ENCODE data around the gene BGN. TPM values are rescaled to one million over a fixed set of nuclear protein-coding genes. Genes with fewer than 3 reads are reported as not detected.

Gene BGN
- total RNA-seq, 1 experiment from 2014 or later: 6.6 TPM

DNA sequence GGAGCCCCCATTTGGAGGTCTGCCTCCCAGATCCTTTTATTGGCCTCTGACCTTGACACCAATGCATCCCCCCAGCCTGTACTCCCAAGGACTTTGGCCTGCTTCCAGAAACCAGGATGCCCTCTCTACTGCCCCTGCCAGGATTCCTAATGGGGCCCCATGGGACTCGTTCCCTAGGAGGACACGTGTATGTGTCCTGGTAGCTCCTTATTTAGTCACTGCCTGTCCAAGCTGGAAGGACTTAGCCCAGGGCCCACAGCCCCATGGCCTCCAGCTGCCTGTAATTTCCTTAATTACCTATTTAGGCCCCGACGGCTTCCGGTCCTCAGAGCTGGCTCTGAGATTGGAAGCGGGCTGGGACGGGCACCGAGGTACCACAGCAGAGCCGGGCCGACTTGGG, 32.0 kb downstream of the BGN start:
- no peak for DNase-seq (ENCODE audit: low read depth)

DNA sequence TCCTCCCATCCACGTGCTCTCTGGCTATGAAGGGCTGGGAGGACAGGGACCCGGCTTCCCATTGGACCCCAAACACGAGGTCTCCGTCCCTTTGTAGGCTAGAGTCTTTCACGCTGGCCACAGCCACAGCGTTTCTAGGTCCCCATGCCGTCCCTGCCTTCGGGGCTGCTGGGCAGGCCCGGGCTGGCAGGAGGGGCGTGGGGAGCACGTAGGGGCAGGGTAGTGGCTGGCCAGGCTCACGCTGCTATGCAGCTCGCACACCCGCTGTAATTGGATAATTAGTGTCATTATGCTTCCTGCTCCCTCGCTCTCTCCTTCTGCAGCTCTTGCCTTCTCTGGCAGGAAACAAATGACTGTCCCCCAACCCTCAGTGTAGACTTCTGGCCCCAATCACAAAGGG, 32.4 kb downstream of the BGN start:
- no peak for DNase-seq (ENCODE audit: low read depth)

DNA sequence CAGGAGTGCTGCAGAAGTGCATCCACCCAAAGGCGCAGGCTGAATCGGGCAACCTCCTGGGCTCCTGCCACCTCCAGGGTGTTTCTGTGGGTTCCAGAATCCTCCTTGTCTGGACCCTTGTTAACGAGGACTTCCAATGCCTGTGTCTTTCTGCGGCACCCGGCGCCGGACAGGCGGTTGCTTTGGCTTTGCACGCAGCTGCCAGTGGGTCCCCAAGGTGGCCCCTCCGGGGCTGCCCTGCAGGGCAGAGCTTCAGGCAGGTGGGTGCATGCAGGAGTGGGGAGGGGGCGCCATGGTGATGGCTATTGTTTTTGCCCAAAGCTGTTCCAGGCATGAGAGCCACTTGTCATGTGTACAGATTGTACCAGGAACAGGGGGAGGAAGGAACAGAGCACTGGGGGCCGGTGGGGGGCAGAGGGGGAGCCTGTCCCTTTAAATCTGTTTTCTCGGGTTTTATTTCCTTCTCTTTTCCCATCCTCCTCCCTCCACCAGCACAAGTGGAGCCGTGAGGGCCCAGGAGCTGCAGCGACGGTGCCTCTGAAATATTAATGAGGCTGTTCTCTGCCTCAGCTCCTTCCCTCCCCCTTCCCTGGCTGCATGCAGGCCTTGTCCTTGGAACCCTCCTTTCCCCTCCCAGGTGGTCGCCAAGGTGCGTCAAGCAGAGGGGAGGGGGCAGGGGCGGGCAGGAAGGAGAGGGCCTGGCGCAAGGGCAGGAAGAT, 35.8 kb downstream of the BGN start:
- no peak for DNase-seq (ENCODE audit: low read depth)

DNA sequence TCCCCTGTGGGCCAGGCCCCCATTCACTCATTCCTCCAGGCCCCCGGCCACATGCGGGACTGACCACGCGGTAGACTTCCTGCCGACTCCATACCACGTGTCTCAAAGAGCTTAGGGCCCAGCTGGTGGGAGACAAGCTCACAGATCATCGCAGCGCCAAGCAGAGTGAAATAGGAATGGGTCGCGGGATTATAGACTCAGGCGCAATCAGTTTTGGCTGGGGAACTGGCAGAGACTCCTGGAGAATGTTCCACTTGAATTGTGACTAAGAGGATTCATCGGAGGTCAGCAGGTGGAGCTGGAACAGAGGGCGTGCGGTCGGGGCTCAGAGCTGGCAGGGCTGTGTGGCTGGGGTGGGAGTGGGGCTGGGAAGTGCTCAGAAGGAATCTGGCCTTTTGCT, 38.3 kb downstream of the BGN start:
- DNase-seq (ENCODE audit: low read depth): no peak

DNA sequence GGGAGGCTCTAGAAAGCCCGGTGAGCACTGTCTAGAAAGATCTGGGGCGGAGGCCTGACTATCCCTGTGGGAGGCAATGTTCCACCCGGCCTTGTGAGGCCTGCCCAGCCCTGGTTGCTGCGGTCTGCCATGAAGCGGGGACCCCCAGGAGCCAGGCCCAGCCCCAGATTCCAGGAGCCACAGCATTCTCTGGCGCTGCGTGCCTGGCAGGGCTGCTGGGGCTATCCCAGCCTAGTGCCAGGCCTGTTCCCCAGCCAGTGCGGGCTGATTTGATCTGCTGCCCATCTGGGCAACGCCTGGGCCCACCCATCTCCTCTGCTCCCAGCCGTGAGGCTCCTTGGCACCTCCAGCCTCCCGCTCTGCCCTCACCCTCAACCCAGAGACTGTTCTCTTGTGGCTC, 42.3 kb downstream of the BGN start:
- DNase-seq (ENCODE audit: low read depth): no peak

DNA sequence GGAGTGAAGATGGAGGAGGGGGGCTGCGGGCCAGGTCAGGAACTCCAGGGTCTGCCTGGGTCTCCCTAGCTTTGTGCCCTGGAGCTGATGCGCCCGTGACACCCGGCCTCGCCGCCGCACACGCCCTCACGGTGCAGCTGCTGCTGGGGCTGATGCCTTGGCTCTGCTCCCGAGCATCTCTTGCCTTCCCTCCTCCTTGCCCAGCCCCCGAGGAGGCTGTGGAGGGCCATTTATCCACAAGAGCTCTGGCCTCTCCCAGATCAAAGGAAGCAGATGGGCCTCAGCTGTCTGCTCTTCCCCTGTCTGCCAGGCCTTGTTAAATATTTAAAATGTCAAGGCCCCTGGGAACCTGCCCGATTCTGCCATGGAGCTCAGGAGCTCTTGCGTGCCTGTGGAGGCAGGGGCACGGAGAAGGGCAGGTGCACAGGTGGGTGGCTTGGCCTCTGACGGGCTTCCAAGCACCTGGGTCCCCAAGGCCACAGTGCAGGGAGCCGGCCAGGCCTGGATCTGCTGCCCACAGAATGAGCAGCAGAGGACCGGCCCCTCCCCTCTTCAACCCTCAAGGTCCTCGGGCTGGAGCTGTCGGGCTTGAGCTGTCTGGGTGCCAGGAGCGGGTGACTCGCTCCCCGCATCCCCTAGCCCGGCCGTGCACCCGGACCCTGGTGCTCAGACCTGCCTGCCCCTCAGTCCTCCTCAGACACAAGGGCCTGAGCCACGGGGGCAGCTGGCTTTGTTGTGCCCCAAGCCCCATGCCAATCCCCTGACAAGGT, 42.9 kb downstream of the BGN start:
- no peak for DNase-seq (ENCODE audit: low read depth)

DNA sequence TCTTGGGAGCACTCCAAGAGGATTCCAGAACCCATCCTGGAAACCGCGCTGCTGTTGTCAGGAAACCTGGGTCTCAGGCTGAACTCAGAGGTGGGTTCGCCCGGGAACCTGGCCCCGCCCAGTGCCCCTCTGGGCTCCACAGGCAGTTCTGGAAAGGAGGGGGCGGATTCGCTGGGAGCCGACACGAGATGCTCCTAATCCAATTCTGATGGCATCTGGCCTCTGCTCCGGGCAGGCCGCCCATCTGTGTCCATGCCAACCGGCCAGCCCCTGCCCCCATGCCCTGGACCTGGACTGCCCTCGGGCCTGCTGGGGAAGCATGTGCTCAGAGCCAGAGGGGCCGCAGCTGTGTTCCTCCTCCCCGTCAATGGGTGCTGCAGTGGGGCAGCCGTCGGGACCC, 43.6 kb downstream of the BGN start:
- no peak for DNase-seq (ENCODE audit: low read depth)

DNA sequence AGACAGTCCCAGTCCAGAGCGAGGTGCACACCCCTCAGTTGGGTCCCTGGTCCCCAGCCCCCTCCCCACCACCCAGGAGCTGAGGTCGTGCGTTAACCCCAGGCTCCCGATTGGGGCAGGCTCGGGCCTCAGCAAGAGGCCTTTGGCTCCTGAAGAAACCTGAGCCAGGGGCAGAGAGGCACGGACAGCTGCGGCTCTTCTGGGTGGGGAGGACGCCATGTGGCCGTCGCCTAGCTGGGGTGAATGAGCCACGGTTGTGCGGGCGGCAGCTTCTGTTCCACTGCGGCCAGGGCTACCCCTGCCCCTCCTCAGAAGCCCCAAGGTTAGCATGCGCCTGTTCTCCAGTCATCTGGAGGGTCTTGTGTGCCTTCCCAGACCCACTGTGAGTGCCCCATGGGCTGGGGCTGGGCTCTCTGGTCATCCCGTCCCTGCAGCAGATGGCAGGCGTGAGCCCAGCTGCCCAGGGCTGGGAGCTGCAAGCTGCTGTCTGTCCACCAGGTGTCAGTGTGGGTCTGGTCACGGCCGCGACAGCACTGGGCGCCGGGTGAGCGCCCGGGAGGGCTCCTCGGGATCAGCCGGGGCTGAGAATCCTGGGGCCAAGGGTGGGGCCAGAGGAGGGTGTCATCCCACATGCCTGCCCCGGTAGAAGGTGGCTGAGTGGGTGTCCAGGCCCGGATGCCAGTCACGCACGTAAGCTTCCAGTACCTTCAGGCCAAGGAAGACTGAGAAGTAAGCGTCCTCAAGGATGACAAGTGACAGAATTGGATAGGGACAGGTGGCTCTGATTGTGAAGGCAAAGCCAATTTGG, 44.6 kb downstream of the BGN start:
- DNase-seq (ENCODE audit: low read depth): peak; percentile 32

DNA sequence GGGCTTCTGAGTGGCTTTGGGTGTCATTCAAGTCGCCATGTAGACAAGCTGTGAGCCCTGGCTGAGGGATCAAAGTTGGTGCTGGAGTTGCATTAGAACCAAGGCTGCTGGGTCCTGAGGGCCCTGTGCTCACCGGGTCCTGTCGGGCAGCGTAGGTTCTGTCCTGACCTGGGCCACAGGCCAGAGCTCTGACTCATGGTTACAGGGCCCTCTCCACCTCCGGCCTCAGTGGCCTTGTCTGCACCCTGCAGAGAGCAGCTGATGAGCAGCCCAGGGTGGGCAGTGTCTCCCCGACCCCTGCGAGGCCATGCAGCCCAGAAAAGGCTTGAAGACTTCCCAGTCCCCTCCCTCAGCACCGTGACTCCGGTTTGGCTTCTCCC, 45.2 kb downstream of the BGN start:
- no peak for DNase-seq (ENCODE audit: low read depth)

DNA sequence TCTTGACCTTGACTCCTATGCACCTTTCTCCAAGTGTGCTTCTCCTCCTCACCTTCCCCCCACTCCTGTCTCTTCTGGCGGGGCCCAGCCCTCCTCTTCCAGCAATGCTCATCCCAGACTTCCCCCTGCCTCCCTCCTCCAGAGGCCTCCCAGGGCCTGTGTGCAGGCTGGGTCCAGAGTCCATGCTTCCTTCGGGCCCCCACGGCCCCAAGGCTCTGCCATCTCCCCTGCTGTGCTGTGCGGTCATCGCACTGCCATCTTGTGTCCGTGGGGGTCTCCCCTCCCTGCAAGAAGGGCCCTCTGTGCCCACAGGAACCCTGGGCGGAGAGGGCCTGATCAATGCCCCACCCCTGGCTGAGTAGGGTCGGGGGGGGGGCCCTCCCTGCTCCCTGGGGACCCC, 49.9 kb downstream of the BGN start:
- DNase-seq (ENCODE audit: low read depth): no peak

DNA sequence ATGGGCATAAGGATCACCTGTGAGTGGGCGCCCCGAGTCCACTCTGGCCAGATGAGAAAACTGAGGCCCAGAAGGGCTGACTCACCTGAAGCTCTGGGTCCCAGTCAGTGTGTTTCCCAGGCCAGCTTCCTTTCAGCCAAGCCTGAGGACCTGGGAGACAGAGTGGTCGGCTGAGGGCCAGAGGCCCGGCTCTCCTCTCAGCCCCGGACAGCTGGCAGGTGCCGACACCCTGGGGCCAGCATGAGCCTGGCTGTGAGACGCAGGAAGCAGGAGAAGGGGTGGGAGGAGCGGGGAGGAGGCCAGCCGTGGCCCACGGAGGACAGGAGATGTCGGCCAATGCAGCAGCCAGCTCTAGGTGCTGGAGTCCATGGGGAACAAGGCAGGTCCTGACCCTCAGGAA, 51.6 kb downstream of the BGN start:
- DNase-seq (ENCODE audit: low read depth): no peak

DNA sequence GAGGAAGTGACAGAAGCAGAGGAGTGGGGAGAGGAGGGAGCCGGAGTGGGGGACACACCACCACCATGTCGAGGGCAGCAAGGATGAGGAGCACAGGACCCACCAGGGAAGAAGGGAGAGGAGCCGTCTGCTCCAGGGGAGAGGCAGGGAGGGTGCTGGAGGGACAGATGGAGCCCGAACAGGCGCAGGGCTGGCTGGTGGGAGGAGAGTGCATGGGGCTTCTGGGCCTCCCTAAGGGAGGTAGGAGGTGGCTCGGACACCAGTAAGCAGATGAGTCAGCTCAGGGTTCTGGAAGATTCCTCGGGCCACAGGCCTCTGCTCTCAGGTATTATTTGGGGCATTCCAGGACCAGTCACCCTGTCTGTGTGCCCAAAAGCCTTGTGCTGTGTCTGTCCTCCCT, 52.4 kb downstream of the BGN start:
- no peak for DNase-seq (ENCODE audit: low read depth)

DNA sequence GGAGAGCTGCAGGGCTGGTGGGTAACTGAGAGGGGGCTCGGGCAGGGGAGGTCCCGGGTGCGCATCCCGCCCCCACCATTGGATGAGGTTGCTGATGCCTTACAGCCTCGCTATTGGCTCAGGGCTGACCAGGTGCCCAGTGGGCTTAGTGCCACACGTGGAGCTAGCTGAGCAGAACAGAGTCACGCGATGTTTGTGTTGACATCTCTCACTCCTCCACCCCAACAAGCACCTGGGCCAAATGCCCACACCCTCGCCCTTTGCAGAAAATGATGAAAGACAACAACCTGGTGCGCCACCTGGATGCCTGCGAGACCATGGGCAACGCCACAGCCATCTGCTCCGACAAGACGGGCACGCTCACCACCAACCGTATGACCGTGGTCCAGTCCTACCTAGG, 54.5 kb downstream of the BGN start:
- no peak for DNase-seq (ENCODE audit: low read depth)

DNA sequence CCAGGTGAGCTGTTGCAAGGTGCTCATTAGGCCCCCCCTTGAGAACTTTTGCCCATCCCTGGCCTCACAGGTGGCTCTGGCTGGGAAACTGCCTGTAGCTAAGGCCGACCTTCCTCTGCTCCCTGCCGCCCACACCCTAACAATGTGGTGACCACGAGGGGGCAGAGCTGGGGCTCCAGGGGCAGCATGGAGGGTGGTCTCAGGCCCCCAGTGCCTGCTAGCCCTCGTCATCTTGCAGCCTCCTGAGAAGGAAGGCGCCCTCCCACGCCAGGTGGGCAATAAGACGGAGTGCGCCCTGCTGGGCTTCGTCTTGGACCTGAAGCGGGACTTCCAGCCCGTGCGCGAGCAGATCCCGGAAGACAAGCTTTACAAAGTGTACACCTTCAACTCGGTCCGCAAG, 55.0 kb downstream of the BGN start:
- DNase-seq (ENCODE audit: low read depth): no peak

DNA sequence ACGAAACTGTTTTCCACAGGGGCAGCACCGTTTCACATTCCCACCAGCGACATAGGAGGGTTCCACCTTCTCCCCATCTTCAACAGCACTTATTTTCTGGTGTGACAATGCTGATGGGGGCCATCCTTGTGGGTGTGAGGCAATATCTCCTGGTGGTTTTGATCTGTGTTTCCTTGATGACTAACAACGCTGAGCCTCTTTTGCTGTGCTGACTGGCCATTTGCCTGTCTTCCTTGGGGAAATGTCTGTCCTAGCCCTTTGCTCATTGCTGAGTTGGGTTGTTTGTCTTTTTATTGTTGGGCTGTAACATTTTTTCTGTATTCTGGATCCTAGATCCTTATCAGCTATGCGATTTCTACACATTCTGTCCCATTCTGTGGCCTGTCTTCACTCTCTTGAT, 56.4 kb downstream of the BGN start:
- peak; percentile 3 for DNase-seq (ENCODE audit: low read depth)

DNA sequence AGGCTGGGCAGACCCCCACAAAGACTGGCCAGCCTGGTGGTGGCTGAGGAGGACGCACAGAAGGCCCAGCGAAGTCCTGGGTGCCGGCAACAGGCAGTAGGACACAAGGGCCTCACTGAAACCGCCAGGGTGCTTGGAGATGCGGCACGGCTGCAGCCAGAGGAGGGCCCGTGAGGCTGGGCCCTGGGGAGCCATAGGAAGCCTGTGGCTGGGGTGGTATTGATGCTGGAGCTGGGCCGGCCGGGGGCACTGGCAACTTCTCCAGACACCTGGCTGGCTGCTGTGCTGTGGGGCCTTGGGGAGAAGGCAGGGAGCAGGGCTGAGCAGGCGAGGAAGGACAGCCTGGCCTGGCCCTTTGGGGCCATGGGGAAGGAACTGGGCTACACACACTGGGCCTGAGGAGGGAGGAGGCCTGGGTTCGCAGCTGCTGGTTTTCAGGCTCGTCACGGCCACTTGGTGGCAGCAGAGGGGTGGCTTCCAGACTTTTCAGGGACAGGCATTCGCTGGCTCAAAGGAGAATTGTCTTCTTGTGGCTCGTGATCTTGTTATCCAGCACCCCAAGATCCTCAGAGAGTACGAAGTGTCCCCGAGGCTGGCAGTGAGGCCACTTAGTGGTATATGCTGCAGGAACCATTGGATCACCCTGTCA, 59.9 kb downstream of the BGN start:
- DNase-seq (ENCODE audit: low read depth): peak; percentile 29

DNA sequence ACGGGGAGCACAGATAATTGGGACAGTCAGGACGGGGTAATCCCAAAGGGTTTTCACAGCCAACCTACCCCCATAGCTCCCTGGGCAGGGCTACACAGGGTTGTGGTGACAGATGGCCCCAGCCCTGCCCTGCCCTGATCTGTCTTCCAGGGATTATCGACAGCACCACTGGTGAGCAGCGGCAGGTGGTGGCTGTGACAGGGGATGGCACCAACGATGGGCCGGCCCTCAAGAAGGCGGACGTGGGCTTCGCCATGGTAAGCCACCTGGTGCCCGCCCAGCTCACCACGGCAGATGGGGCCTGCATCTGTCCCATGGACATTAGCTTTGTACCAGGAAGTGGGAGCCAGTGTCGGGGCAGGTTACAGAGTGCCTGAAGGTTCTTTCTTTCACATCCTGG, 62.0 kb downstream of the BGN start:
- DNase-seq (ENCODE audit: low read depth): no peak

DNA sequence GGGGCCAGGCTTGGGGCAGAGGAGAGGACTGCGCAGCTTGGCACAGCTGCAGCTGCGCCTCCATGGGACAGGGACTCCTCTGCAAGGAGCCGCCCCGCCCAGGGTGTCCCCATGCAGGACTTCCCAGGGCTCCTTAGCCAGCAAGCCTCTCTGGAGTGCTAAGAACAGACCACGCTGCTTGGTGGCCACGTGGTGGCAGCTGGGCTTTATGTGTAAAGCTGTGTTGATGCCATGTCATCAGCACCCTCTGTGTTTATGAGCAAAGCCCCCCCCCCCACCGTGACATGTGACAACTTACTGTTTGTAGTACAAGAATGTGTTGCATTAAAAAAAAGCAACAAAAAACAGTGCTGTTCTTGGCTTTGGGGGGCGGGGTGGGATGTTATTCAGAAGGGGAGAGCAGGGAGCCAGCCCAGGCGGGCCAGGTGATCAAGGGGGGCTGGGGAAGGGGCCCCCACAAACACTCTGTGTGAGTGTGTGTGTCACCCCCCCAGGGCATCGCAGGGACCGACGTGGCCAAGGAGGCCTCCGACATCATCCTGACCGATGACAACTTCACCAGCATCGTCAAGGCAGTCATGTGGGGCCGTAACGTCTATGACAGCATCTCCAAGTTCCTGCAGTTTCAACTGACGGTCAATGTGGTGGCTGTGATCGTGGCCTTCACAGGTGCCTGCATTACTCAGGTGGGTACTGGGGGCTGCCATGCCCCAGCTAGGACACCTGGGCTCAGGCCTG, 63.0 kb downstream of the BGN start:
- DNase-seq (ENCODE audit: low read depth): no peak

Data from RPMI7951 (cell line).